GM13976 (cell line): ENCODE measurements around the gene PTCD2.

Source experiments
- DNase-seq: peaks from one replicate; pipeline ENCODE4 v3.0.0; 2012; ENCODE audit warnings: low spot score
- CTCF ChIP-seq: IDR thresholded peaks from 2 replicates; pipeline ENCODE4 v1.5.1; 2012; ENCODE audit warnings: borderline replicate concordance, mild to moderate bottlenecking; ENCODE audit not compliant: insufficient read depth; ENCODE audit errors: extremely low read depth, missing control alignments, control extremely low read depth
- in situ Hi-C: fragments of 300-500 bp; cut with MboI; formaldehyde crosslinking; loops from one replicate; pipeline ENCODE4 v1.12.0; 2022; ENCODE audit warnings: low sequenced_read_pairs, mixed read lengths, inconsistent platforms; ENCODE audit not compliant: unreplicated experiment

PTCD2 gene

GRCh38 chr5:72338689-72339209 lies 18.6 kb downstream of the PTCD2 start:
- no peak for DNase-seq
- in situ Hi-C loops = no loop called here
- no peak for TF ChIP-seq CTCF

GRCh38 chr5:72346398-72346797 lies 26.2 kb downstream of the PTCD2 start:
- in situ Hi-C loops = no loop called here
- no peak for TF ChIP-seq CTCF
- DNase-seq = no peak

GRCh38 chr5:72347801-72348308 lies 27.7 kb downstream of the PTCD2 start:
- DNase-seq = peak; percentile 10

GRCh38 chr5:72351376-72351775 lies 31.2 kb downstream of the PTCD2 start:
- no peak for DNase-seq

More at GRCh38 chr5:72347801-72348308, 27.7 kb downstream of the PTCD2 start:
- no peak for TF ChIP-seq CTCF
- in situ Hi-C loops = no loop called here

GRCh38 chr5:72352616-72353015 lies 32.4 kb downstream of the PTCD2 start:
- no peak for TF ChIP-seq CTCF
- no peak for DNase-seq
- in situ Hi-C loops = loop anchor here (25.0 kb wide), 1 partner anchor 460 kb away; the partner anchor contains the start of gene TNPO1

More at GRCh38 chr5:72351376-72351775, 31.2 kb downstream of the PTCD2 start:
- TF ChIP-seq CTCF = no peak
- in situ Hi-C loops = loop anchor here (25.0 kb wide), 1 partner anchor 461 kb away; the partner anchor contains the start of gene TNPO1

GRCh38 chr5:72353046-72353445 lies 32.9 kb downstream of the PTCD2 start:
- no peak for TF ChIP-seq CTCF
- in situ Hi-C loops = loop anchor here (25.0 kb wide), 1 partner anchor 459 kb away; the partner anchor contains the start of gene TNPO1
- DNase-seq = no peak
